ENCODE results near the gene WDR20. TPM values are rescaled to one million over a fixed set of nuclear protein-coding genes. Genes with fewer than 3 reads are reported as not detected.

Gene WDR20
- polyA plus RNA-seq, 1 donor (not counting 4 experiments of a cell fraction or from before 2014, with no cell fraction given), result 24.5 TPM

- no peak overlapping the region for H3K9ac ChIP-seq (ENCODE audit: control insufficient read depth, extremely low read depth, insufficient read depth, low read length)
- TF ChIP-seq, protein P1, sequence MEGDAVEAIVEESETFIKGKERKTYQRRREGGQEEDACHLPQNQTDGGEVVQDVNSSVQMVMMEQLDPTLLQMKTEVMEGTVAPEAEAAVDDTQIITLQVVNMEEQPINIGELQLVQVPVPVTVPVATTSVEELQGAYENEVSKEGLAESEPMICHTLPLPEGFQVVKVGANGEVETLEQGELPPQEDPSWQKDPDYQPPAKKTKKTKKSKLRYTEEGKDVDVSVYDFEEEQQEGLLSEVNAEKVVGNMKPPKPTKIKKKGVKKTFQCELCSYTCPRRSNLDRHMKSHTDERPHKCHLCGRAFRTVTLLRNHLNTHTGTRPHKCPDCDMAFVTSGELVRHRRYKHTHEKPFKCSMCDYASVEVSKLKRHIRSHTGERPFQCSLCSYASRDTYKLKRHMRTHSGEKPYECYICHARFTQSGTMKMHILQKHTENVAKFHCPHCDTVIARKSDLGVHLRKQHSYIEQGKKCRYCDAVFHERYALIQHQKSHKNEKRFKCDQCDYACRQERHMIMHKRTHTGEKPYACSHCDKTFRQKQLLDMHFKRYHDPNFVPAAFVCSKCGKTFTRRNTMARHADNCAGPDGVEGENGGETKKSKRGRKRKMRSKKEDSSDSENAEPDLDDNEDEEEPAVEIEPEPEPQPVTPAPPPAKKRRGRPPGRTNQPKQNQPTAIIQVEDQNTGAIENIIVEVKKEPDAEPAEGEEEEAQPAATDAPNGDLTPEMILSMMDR (optimal IDR thresholded peaks at IDR 0.05 in 1 of 3, IDR thresholded peaks at IDR 0.05 in 1 of 3, conservative IDR thresholded peaks at IDR 0.05 in 1 of 3; ENCODE audit: extremely low read depth in 1 of 3, insufficient read depth in 2 of 3, low read length in 3 of 3), result no peak
- TF ChIP-seq EZH2 (IDR thresholded peaks at IDR 0.05; ENCODE audit: low read length), result no peak
- no peak for DNase-seq (ENCODE audit: low read depth, low spot score)
- no peak overlapping the region for H3K4me3 ChIP-seq (ENCODE audit: control insufficient read depth in 2 of 3, extremely low read depth in 1 of 3, insufficient read depth in 2 of 3, low read depth in 1 of 3, low read length in 3 of 3)
- H3K4me2 ChIP-seq (ENCODE audit: control insufficient read depth, extremely low read depth, insufficient read depth, low read depth, low read length), result no peak overlapping the region
- peaks cover 10 to 12% of the 10 kb centered on the region in 2 experiments for H3K36me3 ChIP-seq (ENCODE audit: control insufficient read depth in 2 of 2, extremely low read depth in 1 of 2, insufficient read depth in 2 of 2, low read length in 2 of 2)
- H3K4me1 ChIP-seq (ENCODE audit: control insufficient read depth, extremely low read depth, insufficient read depth, low read length), result no peaks in the 10 kb centered on the region
- no peaks in the 10 kb centered on the region for H3K79me2 ChIP-seq (ENCODE audit: control insufficient read depth, insufficient read depth, low read length)
- no peak for FAIRE-seq
- dilution Hi-C loops (cut with MboI; ENCODE audit: extremely low pct_ligation_motif_present, low sequenced_read_pairs), result no loop called here
- H4K20me1 ChIP-seq (ENCODE audit: control insufficient read depth, extremely low read depth, insufficient read depth, low read length), result no peaks in the 10 kb centered on the region
- H3K27ac ChIP-seq (ENCODE audit: control insufficient read depth, insufficient read depth, low read length), result no peak overlapping the region
- H3K9me3 ChIP-seq (ENCODE audit: control insufficient read depth, low read depth, low read length), result no peaks in the 10 kb centered on the region
- H2AFZ ChIP-seq (ENCODE audit: control insufficient read depth, low read length), result no peak overlapping the region
- no peaks in the 10 kb centered on the region for H3K9me1 ChIP-seq (ENCODE audit: control insufficient read depth, extremely low read depth, insufficient read depth, low read length)
- no peaks in the 10 kb centered on the region for H3K27me3 ChIP-seq (ENCODE audit: control insufficient read depth, extremely low read depth, insufficient read depth, low read length)
Observed at GRCh38 chr14:102249981-102250380, 110.3 kb downstream of the WDR20 start.

GRCh38 chr14:102250636-102251035, 110.9 kb downstream of the WDR20 start:
- H2AFZ ChIP-seq (ENCODE audit: control insufficient read depth, low read length), result no peak overlapping the region
- TF ChIP-seq, protein P1 (optimal IDR thresholded peaks at IDR 0.05 in 1 of 3, IDR thresholded peaks at IDR 0.05 in 1 of 3, conservative IDR thresholded peaks at IDR 0.05 in 1 of 3; ENCODE audit: extremely low read depth in 1 of 3, insufficient read depth in 2 of 3, low read length in 3 of 3), result no peak
- TF ChIP-seq EZH2 (IDR thresholded peaks at IDR 0.05; ENCODE audit: low read length), result no peak

More at GRCh38 chr14:102250636-102251035, 110.9 kb downstream of the WDR20 start:
- no peaks in the 10 kb centered on the region for H3K9me1 ChIP-seq (ENCODE audit: control insufficient read depth, extremely low read depth, insufficient read depth, low read length)
- peaks cover 6% of the 10 kb centered on the region for H3K4me1 ChIP-seq (ENCODE audit: control insufficient read depth, extremely low read depth, insufficient read depth, low read length)
- no peak overlapping the region for H3K4me3 ChIP-seq (ENCODE audit: control insufficient read depth in 2 of 3, extremely low read depth in 1 of 3, insufficient read depth in 2 of 3, low read depth in 1 of 3, low read length in 3 of 3)
- no peak overlapping the region for H3K4me2 ChIP-seq (ENCODE audit: control insufficient read depth, extremely low read depth, insufficient read depth, low read depth, low read length)
- H3K79me2 ChIP-seq (ENCODE audit: control insufficient read depth, insufficient read depth, low read length), result no peaks in the 10 kb centered on the region
- no peaks in the 10 kb centered on the region for H4K20me1 ChIP-seq (ENCODE audit: control insufficient read depth, extremely low read depth, insufficient read depth, low read length)
- FAIRE-seq (no peak), DNase-seq (ENCODE audit: low read depth, low spot score) (no peak)
- peaks cover 10 to 12% of the 10 kb centered on the region in 2 experiments for H3K36me3 ChIP-seq (ENCODE audit: control insufficient read depth in 2 of 2, extremely low read depth in 1 of 2, insufficient read depth in 2 of 2, low read length in 2 of 2)
- dilution Hi-C loops (cut with MboI; ENCODE audit: extremely low pct_ligation_motif_present, low sequenced_read_pairs), result no loop called here
- H3K27me3 ChIP-seq (ENCODE audit: control insufficient read depth, extremely low read depth, insufficient read depth, low read length), result no peaks in the 10 kb centered on the region
- H3K9ac ChIP-seq (ENCODE audit: control insufficient read depth, extremely low read depth, insufficient read depth, low read length), result no peak overlapping the region
- no peaks in the 10 kb centered on the region for H3K9me3 ChIP-seq (ENCODE audit: control insufficient read depth, low read depth, low read length)
- H3K27ac ChIP-seq (ENCODE audit: control insufficient read depth, insufficient read depth, low read length), result no peak overlapping the region
